HepG2 (cell line): ENCODE results near the gene SINHCAF. TPM values are rescaled to one million over a fixed set of nuclear protein-coding genes. Genes with fewer than 3 reads are reported as not detected.

Experiments
- BRCA1 ChIP-seq: sonication (generic); formaldehyde crosslinking; IDR thresholded peaks from 2 replicates; pipeline ENCODE4 v1.4.0; 2020; ENCODE audit warnings: missing genetic modification reagents
- CTCF ChIP-seq: sonication (generic); formaldehyde crosslinking; IDR thresholded peaks from 2 replicates; pipeline ENCODE4 v1.5.0; 2020; ENCODE audit warnings: mild to moderate bottlenecking, missing genetic modification reagents, moderate library complexity
- DNMT3B ChIP-seq: conservative IDR thresholded peaks from 2 replicates; pipeline ENCODE4 v1.6.1; 2016; ENCODE audit warnings: missing biosample characterization, control low read depth
- EP300 ChIP-seq, 3 experiments: sonication (generic) in 1 of 3; formaldehyde crosslinking in 1 of 3; IDR thresholded peaks; 2 replicates each; pipeline versions ENCODE4 v1.5.1 to v1.6.1; 2011 to 2020; ENCODE audit warnings: low read depth in 2 of 3, low read length in 2 of 3, borderline replicate concordance in 1 of 3, improper control_type of control experiment in 1 of 3, mild to moderate bottlenecking in 1 of 3, missing genetic modification reagents in 1 of 3, moderate library complexity in 1 of 3
- ETV5 ChIP-seq: IDR thresholded peaks from 2 replicates; pipeline ENCODE4 v1.6.1; 2018; ENCODE audit warnings: missing biosample characterization, missing genetic modification reagents, inconsistent platforms, borderline replicate concordance
- HMG20B ChIP-seq: conservative IDR thresholded peaks from 2 replicates; pipeline ENCODE4 v1.6.1; 2016; ENCODE audit warnings: missing genetic modification reagents, missing compliant biosample characterization
- HOXA7 ChIP-seq: sonication (generic); formaldehyde crosslinking; IDR thresholded peaks from 2 replicates; pipeline ENCODE4 v1.8.1; 2022; ENCODE audit warnings: mild to moderate bottlenecking, missing genetic modification reagents, moderate library complexity
- KIAA2018 ChIP-seq: sonication (generic); formaldehyde crosslinking; IDR thresholded peaks from 2 replicates; pipeline ENCODE4 v1.5.0; 2020; ENCODE audit warnings: mild to moderate bottlenecking, missing genetic modification reagents, borderline replicate concordance
- PAX8 ChIP-seq: sonication (generic); formaldehyde crosslinking; IDR thresholded peaks from 2 replicates; pipeline ENCODE4 v1.8.0; 2022; ENCODE audit warnings: mild to moderate bottlenecking, missing genetic modification reagents, borderline replicate concordance
- RBM22 ChIP-seq: fragments of 200-400 bp; formaldehyde crosslinking; optimal IDR thresholded peaks from 2 replicates; pipeline ENCODE3; 2017; ENCODE audit warnings: mild to moderate bottlenecking, low read length, moderate library complexity
- SMARCE1 ChIP-seq: fragments of 450-650 bp; IDR thresholded peaks from 2 replicates; pipeline ENCODE4 v1.6.1; 2017; ENCODE audit warnings: borderline replicate concordance
- TAF15 ChIP-seq: fragments of 200-400 bp; formaldehyde crosslinking; IDR thresholded peaks from one replicate; pipeline ENCODE4 v1.6.1; 2018; ENCODE audit warnings: mild to moderate bottlenecking, low read depth, low read length; ENCODE audit not compliant: poor library complexity, severe bottlenecking
- TCF7L2 ChIP-seq: IDR thresholded peaks from 2 replicates; pipeline ENCODE4 v1.6.1; 2011; ENCODE audit warnings: mild to moderate bottlenecking, low read depth, low read length, moderate library complexity
- TEAD3 ChIP-seq: optimal IDR thresholded peaks from 2 replicates; pipeline ENCODE3; 2016; ENCODE audit warnings: borderline replicate concordance
- ZNF543 ChIP-seq: sonication (generic); formaldehyde crosslinking; IDR thresholded peaks from 2 replicates; pipeline ENCODE4 v1.4.0; 2020; ENCODE audit warnings: mild to moderate bottlenecking, missing genetic modification reagents
- ZNF7 ChIP-seq: IDR thresholded peaks from 2 replicates; pipeline ENCODE4 v1.6.1; 2016; ENCODE audit warnings: missing biosample characterization, missing genetic modification reagents
- polyA plus RNA-seq, 8 experiments: library from polyadenylated mRNA; depleted of rRNA in 3 of 8; stranded (reverse) in 7 of 8; unstranded in 1 of 8; fragments of >200 nt; fragmentation: Illumina TruSeq in 4 of 8; extraction: Trizol in 4 of 8; gene quantifications; 2 replicates each; pipeline versions ENCODE4 v1.2.1 to v1.2.3, GENCODE V29; 2011 to 2016; ENCODE audit warnings: low read depth in 4 of 8, missing spikeins in 1 of 8, mixed read lengths in 1 of 8; ENCODE audit not compliant: insufficient read depth in 1 of 8
- total RNA-seq, 5 experiments: library from RNA; depleted of rRNA; stranded (reverse); fragments of >200 nt; fragmentation: Illumina TruSeq; extraction: Trizol; gene quantifications; 2 replicates each; pipeline ENCODE4 v1.2.3, GENCODE V29; 2016; ENCODE audit warnings: low read depth in 1 of 5
- TF ChIP-seq, protein P1 (sequence below): sonication (generic); IDR thresholded peaks from 2 replicates; pipeline ENCODE4 v1.6.1; 2016; ENCODE audit warnings: low read depth, borderline replicate concordance

Gene SINHCAF
- total and polyA plus RNA-seq, 2 of the 13 experiments (the other 11 are each of a cell fraction or from before 2014, with no cell fraction given) = 54.6 to 97.8 TPM

GRCh38 chr12:31362115-31362758, 36.3 kb upstream of the SINHCAF start (continued):
- TF ChIP-seq HMG20B (no peak), SMARCE1 (no peak), EP300 (IDR thresholded peaks at IDR 0.05; ENCODE audit: low read depth in 2 of 2, low read length in 2 of 2) (no peak), EP300 (CRISPR knock-in tag; IDR thresholded peaks at IDR 0.05; ENCODE audit: borderline replicate concordance) (0 out of 2 replicates have a peak, but pooled peaks have one; percentile 18), BRCA1 (CRISPR knock-in tag) (no peak), TEAD3 (no peak), ZNF543 (CRISPR knock-in tag) (no peak), KIAA2018 (no peak), ETV5 (CRISPR knock-in tag) (peak; percentile 64; the same call in 1 of the 2 replicates), TAF15 (no peak), TCF7L2 (no peak), RBM22 (no peak), PAX8 (CRISPR knock-in tag) (no peak), CTCF (CRISPR knock-in tag) (peak; percentile 34; the same call in 1 of the 2 replicates), HOXA7 (CRISPR knock-in tag) (no peak), ZNF7 (CRISPR knock-in tag) (no peak), DNMT3B (CRISPR knock-in tag) (no peak)
- TF ChIP-seq, protein P1, sequence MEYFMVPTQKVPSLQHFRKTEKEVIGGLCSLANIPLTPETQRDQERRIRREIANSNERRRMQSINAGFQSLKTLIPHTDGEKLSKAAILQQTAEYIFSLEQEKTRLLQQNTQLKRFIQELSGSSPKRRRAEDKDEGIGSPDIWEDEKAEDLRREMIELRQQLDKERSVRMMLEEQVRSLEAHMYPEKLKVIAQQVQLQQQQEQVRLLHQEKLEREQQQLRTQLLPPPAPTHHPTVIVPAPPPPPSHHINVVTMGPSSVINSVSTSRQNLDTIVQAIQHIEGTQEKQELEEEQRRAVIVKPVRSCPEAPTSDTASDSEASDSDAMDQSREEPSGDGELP = peak; percentile 3; the same call in 1 of the 2 replicates
